GM12878 (cell line): ENCODE data around the gene NUP93. TPM values are rescaled to one million over a fixed set of nuclear protein-coding genes. Genes with fewer than 3 reads are reported as not detected.

Experiments
- ATAC-seq: fragments of 200-7000 bp; cut with Tn5 transposase; 3 replicates; pipeline ENCODE4 v1.9.1; 2020; ENCODE audit warnings: mild to moderate bottlenecking, moderate library complexity
- BruUV-seq: library from RNA; stranded (reverse); fragments of 400-500 nt; replicated peaks from 2 replicates; lab custom pipeline; 2021; lab: Mats Ljungman, UMichigan
- CTCF ChIA-PET: fragments of 300-600 bp; sonication (Branson Sonifier 250); formaldehyde crosslinking; extraction: SDS; loops from one replicate; lab custom pipeline; 2021; ENCODE audit warnings: inconsistent platforms; lab: Yijun Ruan, JAX
- POLR2A ChIA-PET: fragments of 350-600 bp; formaldehyde crosslinking; extraction: SDS; loops from one replicate; lab custom pipeline; 2021; ENCODE audit warnings: inconsistent platforms; lab: Charles Lee
- RAD21 ChIA-PET: fragments of 300-600 bp; sonication (Branson Sonifier 250); formaldehyde crosslinking; loops from one replicate; lab custom pipeline; 2023; ENCODE audit warnings: antibody characterized with exemption; ENCODE audit not compliant: unreplicated experiment; lab: Charles Lee
- SMC1A ChIA-PET: fragments of 300-600 bp; sonication (Branson Sonifier 250); formaldehyde crosslinking; loops from one replicate; lab custom pipeline; 2023; ENCODE audit not compliant: unreplicated experiment, uncharacterized antibody; lab: Charles Lee
- DNase-seq: peaks from one replicate; pipeline ENCODE4 v3.0.0-alpha.2; 2011; ENCODE audit warnings: low read depth, low spot score
- FAIRE-seq: peaks from 3 replicates; lab custom pipeline; 2011; peaks lifted over from hg19 to GRCh38; lab: Jason Lieb, UNC
- H2AFZ ChIP-seq: 2 replicates; pipeline ENCODE4 v1.6.0; 2011; ENCODE audit warnings: low read depth, low read length, control low read depth; ENCODE audit not compliant: control insufficient read depth
- H3K27ac ChIP-seq: 2 replicates; pipeline ENCODE4 v1.5.1; 2011; ENCODE audit warnings: control low read depth; ENCODE audit not compliant: control insufficient read depth, insufficient read depth
- H3K27me3 ChIP-seq, 2 experiments: replicated peaks in 1 of 2; 2 replicates each; pipeline versions ENCODE4 v1.6.0 to v1.6.1; 2011; ENCODE audit warnings: low read length in 1 of 2; ENCODE audit not compliant: control insufficient read depth in 2 of 2, insufficient read depth in 2 of 2
- H3K36me3 ChIP-seq, 2 experiments: 2 replicates each; pipeline ENCODE4 v1.5.1; 2011; ENCODE audit warnings: low read length in 1 of 2; ENCODE audit not compliant: control insufficient read depth in 2 of 2, insufficient read depth in 2 of 2
- H3K4me1 ChIP-seq: 2 replicates; pipeline ENCODE4 v1.6.1; 2011; ENCODE audit warnings: mild to moderate bottlenecking, low read length, moderate library complexity, mixed read lengths; ENCODE audit not compliant: control insufficient read depth, insufficient read depth
- H3K4me2 ChIP-seq: 2 replicates; pipeline ENCODE4 v1.6.0; 2011; ENCODE audit warnings: control low read depth; ENCODE audit not compliant: control insufficient read depth, insufficient read depth
- H3K4me3 ChIP-seq: fragments of 200-600 bp; sonication (generic); 2 replicates; pipeline ENCODE4 v1.5.1; 2016
- H3K79me2 ChIP-seq: 2 replicates; pipeline ENCODE4 v1.6.0; 2011; ENCODE audit warnings: low read length; ENCODE audit not compliant: control insufficient read depth, insufficient read depth
- H3K9ac ChIP-seq: 2 replicates; pipeline ENCODE4 v1.8.0; 2011; ENCODE audit warnings: low read length, control low read depth, mixed read lengths; ENCODE audit not compliant: control insufficient read depth, insufficient read depth
- H3K9me3 ChIP-seq: replicated peaks from 3 replicates; pipeline ENCODE4 v1.5.1; 2011; ENCODE audit warnings: mild to moderate bottlenecking, low read length; ENCODE audit not compliant: control insufficient read depth, insufficient read depth
- H4K20me1 ChIP-seq: 2 replicates; pipeline ENCODE4 v1.6.0; 2011; ENCODE audit not compliant: control insufficient read depth, insufficient read depth
- ASH2L ChIP-seq: fragments of 300-600, 200-600 bp; sonication (generic); IDR thresholded peaks from 2 replicates; pipeline ENCODE4 v1.6.1; 2017; ENCODE audit warnings: low read depth, mild to moderate bottlenecking, borderline replicate concordance
- CBFB ChIP-seq: IDR thresholded peaks from 2 replicates; pipeline ENCODE4 v1.6.1; 2016; ENCODE audit warnings: antibody characterized with exemption, low read depth
- CEBPZ ChIP-seq: fragments of 150-350 bp; IDR thresholded peaks from 2 replicates; pipeline ENCODE4 v1.6.1; 2016; ENCODE audit warnings: low read depth, low read length
- CREB1 ChIP-seq: IDR thresholded peaks from 2 replicates; pipeline ENCODE4 v1.6.1; 2012; ENCODE audit warnings: low read depth, mild to moderate bottlenecking, inconsistent platforms
- NBN ChIP-seq: fragments of 450-650 bp; IDR thresholded peaks from 2 replicates; pipeline ENCODE4 v1.6.1; 2016
- NR2F1 ChIP-seq: fragments of 450-650 bp; conservative IDR thresholded peaks from 2 replicates; pipeline ENCODE4 v1.6.1; 2017; ENCODE audit warnings: mild to moderate bottlenecking
- POLR2A ChIP-seq: IDR thresholded peaks from 2 replicates; pipeline ENCODE4 v1.6.1; 2011; ENCODE audit warnings: low read depth, mild to moderate bottlenecking, low read length
- PRDM15 ChIP-seq: fragments of 450-650 bp; formaldehyde crosslinking; IDR thresholded peaks from 2 replicates; pipeline ENCODE4 v1.4.0; 2020; ENCODE audit warnings: mild to moderate bottlenecking, moderate library complexity
- RAD21 ChIP-seq: IDR thresholded peaks from 2 replicates; pipeline ENCODE4 v1.6.1; 2011; ENCODE audit warnings: mild to moderate bottlenecking, low read depth, low read length, moderate library complexity; ENCODE audit not compliant: insufficient read depth
- SIN3A ChIP-seq: IDR thresholded peaks from 2 replicates; pipeline ENCODE4 v1.6.1; 2012; ENCODE audit warnings: low read depth, low read length, improper control_type of control experiment
- SMARCA5 ChIP-seq: fragments of 450-650 bp; IDR thresholded peaks from 2 replicates; pipeline ENCODE4 v1.6.1; 2017; ENCODE audit warnings: mild to moderate bottlenecking
- STAT3 ChIP-seq: IDR thresholded peaks from 2 replicates; pipeline ENCODE4 v1.6.1; 2011; ENCODE audit warnings: low read depth, low read length, improper control_type of control experiment
- YBX1 ChIP-seq: fragments of 450-650 bp; IDR thresholded peaks from 2 replicates; pipeline ENCODE4 v1.6.1; 2016; ENCODE audit warnings: antibody characterized with exemption
- ZNF274 ChIP-seq: IDR thresholded peaks from one replicate; pipeline ENCODE4 v1.8.0; 2011; ENCODE audit not compliant: insufficient read length, insufficient read depth
- ZZZ3 ChIP-seq: IDR thresholded peaks from 2 replicates; pipeline ENCODE4 v1.6.1; 2011; ENCODE audit warnings: low read depth; ENCODE audit not compliant: control insufficient read depth, insufficient read length
- WGBS: methylation state at CpG from one replicate; pipeline ENCODE4 v1.1.6; 2016; ENCODE audit warnings: low lambda C conversion rate; ENCODE audit not compliant: insufficient replicate concordance, insufficient coverage; ENCODE audit errors: missing lambda C conversion rate; 5-methylcytosine and 5-hydroxymethylcytosine counted together
- in situ Hi-C: fragments of 300-500 bp; cut with MboI; formaldehyde crosslinking; loops from 9 replicates; pipeline ENCODE4 v1.14.3; 2018; ENCODE audit warnings: mixed read lengths
- intact Hi-C: fragments of 100-400 bp; cut with micrococcal nuclease; formaldehyde crosslinking; loops from one replicate; pipeline ENCODE4 v1.14.2; 2022; ENCODE audit not compliant: unreplicated experiment
- polyA plus RNA-seq, 11 experiments: library from polyadenylated mRNA; depleted of rRNA in 4 of 11; unstranded in 6 of 11; stranded (reverse) in 5 of 11; fragments of >200 nt; fragmentation: Nextera tagmentation in 4 of 11; fragmentation: Illumina TruSeq in 1 of 11; extraction: Ambion mirVana in 4 of 11; extraction: Trizol in 1 of 11; gene quantifications; 1 replicate in 1 of 11; 2 replicates in 10 of 11; pipeline versions ENCODE4 v1.2.1 to v1.2.3, GENCODE V29; 2011 to 2016; ENCODE audit warnings: inconsistent platforms in 2 of 11, missing spikeins in 2 of 11, low read depth in 1 of 11
- total RNA-seq, 4 experiments: library from RNA; depleted of rRNA in 3 of 4; stranded (reverse); fragments of >200 nt in 3 of 4; fragmentation: Illumina TruSeq in 1 of 4; extraction: Trizol in 1 of 4; gene quantifications; 2 replicates each; pipeline versions ENCODE4 v1.2.1 to v1.2.3, GENCODE V29; 2013 to 2021

The NUP93 gene
- total and polyA plus RNA-seq, 10 of the 15 experiments (the other 5 are each of a cell fraction or from before 2014, with no cell fraction given) = 82.2 to 175 (median 101) TPM

- no TSS peak for BruUV-seq
- no peaks in the 10 kb centered on the region for H4K20me1 ChIP-seq
- peaks cover 13% of the 10 kb centered on the region for H3K4me1 ChIP-seq
- no peak for DNase-seq
- TF ChIP-seq CREB1 (no peak), NBN (no peak), PRDM15 (CRISPR knock-in tag) (no peak), POLR2A (no peak), CBFB (no peak), ASH2L (no peak), ZNF274 (no peak), YBX1 (no peak), SIN3A (no peak), RAD21 (no peak), NR2F1 (no peak), SMARCA5 (no peak), STAT3 (no peak), ZZZ3 (no peak), CEBPZ (no peak)
- TF ChIP-seq, all 136 proteins: peak for 0
- no peaks in the 10 kb centered on the region for H3K27me3 ChIP-seq
- in situ Hi-C loops = no loop called here
- ChIA-PET CTCF (interaction anchor here (0.7 to 1.2 kb wide), 2 partner anchors 36 to 57 kb away, joined by 3 to 4 read pairs; no protein-coding TSS in a partner anchor), RAD21 (interaction anchor here (1.6 kb wide), 1 partner anchor 52 kb away, joined by 3 read pairs; no protein-coding TSS in a partner anchor), POLR2A (interaction anchor here (0.7 kb wide), 1 partner anchor 287 kb away, joined by 3 read pairs; no protein-coding TSS in a partner anchor), SMC1A (interaction anchor here (1.0 to 2.3 kb wide), 8 partner anchors 9 to 43 kb away, joined by 3 to 8 read pairs (median 4); no protein-coding TSS in a partner anchor)
- H3K4me3 ChIP-seq = no peak overlapping the region
- no peak overlapping the region for H3K27ac ChIP-seq
- no peak overlapping the region for H3K9ac ChIP-seq
- no peaks in the 10 kb centered on the region for H3K36me3 ChIP-seq
- no peak for ATAC-seq
- H2AFZ ChIP-seq = no peak overlapping the region
- 100% methylated on average over 2 of the region's 2 CpGs for WGBS
- no peak for FAIRE-seq
- intact Hi-C loops = no loop called here
- peaks cover 26% of the 10 kb centered on the region for H3K79me2 ChIP-seq
- H3K9me3 ChIP-seq = no peaks in the 10 kb centered on the region
- no peak overlapping the region for H3K4me2 ChIP-seq
Measured at GRCh38 chr16:56737539-56737938, 7.6 kb downstream of the NUP93 start.
